Measurements from ENCODE around the gene IFFO2. TPM values are rescaled to one million over a fixed set of nuclear protein-coding genes. Genes with fewer than 3 reads are reported as not detected.

IFFO2 gene
- total RNA-seq, 1 donor from 2014 or later, result 107 TPM

- H3K4me3 ChIP-seq (ENCODE audit: low read depth, low read length), result no peak overlapping the region
- DNase-seq (ENCODE audit: low read depth), result no peak
- TF ChIP-seq CTCF (conservative IDR thresholded peaks at IDR 0.05; ENCODE audit: low read depth, low read length), result no peak
These were observed 41.1 kb downstream of the IFFO2 start for GRCh38 chr1:18915341-18915740.

GRCh38 chr1:18913065-18913835, 43.2 kb downstream of the IFFO2 start:
- no peak for DNase-seq (ENCODE audit: low read depth)
- peak overlapping the region; percentile 44 for H3K4me3 ChIP-seq (ENCODE audit: low read depth, low read length)
- TF ChIP-seq CTCF (conservative IDR thresholded peaks at IDR 0.05; ENCODE audit: low read depth, low read length), result peak; percentile 100

GRCh38 chr1:18912550-18912949, 43.9 kb downstream of the IFFO2 start:
- TF ChIP-seq CTCF (conservative IDR thresholded peaks at IDR 0.05; ENCODE audit: low read depth, low read length), result no peak
- H3K4me3 ChIP-seq (ENCODE audit: low read depth, low read length), result no peak overlapping the region
- DNase-seq (ENCODE audit: low read depth), result no peak

- no peak overlapping the region for H3K4me3 ChIP-seq (ENCODE audit: low read depth, low read length)
- no peak for TF ChIP-seq CTCF (conservative IDR thresholded peaks at IDR 0.05; ENCODE audit: low read depth, low read length)
- DNase-seq (ENCODE audit: low read depth), result no peak
These were observed 47.3 kb downstream of the IFFO2 start for GRCh38 chr1:18908911-18909771.

- no peak for DNase-seq (ENCODE audit: low read depth)
- no peak for TF ChIP-seq CTCF (conservative IDR thresholded peaks at IDR 0.05; ENCODE audit: low read depth, low read length)
- H3K4me3 ChIP-seq (ENCODE audit: low read depth, low read length), result no peak overlapping the region
These were observed 48.3 kb downstream of the IFFO2 start for GRCh38 chr1:18907917-18908845.

- TF ChIP-seq CTCF (conservative IDR thresholded peaks at IDR 0.05; ENCODE audit: low read depth, low read length), result peak; percentile 83
- no peak overlapping the region for H3K4me3 ChIP-seq (ENCODE audit: low read depth, low read length)
- no peak for DNase-seq (ENCODE audit: low read depth)
These were observed 49.2 kb downstream of the IFFO2 start for GRCh38 chr1:18907021-18907916.

Data from epithelial cell of proximal tubule (primary cell).